ENCODE data around the gene UROC1. TPM values are rescaled to one million over a fixed set of nuclear protein-coding genes. Genes with fewer than 3 reads are reported as not detected.

The UROC1 gene
- total RNA-seq, 1 experiment from 2014 or later, result not detected

GRCh38 chr3:126512916-126513650 lies 4.5 kb downstream of the UROC1 start:
- TF ChIP-seq SIN3A (IDR thresholded peaks at IDR 0.05; ENCODE audit: low read depth) (no peak), SRF (IDR thresholded peaks at IDR 0.05; ENCODE audit: low read depth) (no peak), ZBTB33 (IDR thresholded peaks at IDR 0.05; ENCODE audit: extremely low read depth, insufficient replicate concordance, low read length) (no peak), JUND (IDR thresholded peaks at IDR 0.05) (no peak), MAX (IDR thresholded peaks at IDR 0.05) (no peak), POLR2A (IDR thresholded peaks at IDR 0.05; ENCODE audit: borderline replicate concordance, extremely low read depth, insufficient read depth, insufficient read length) (no peak), TCF7L2 (IDR thresholded peaks at IDR 0.05; ENCODE audit: borderline replicate concordance, extremely low read depth, insufficient read depth, insufficient read length) (no peak), ELF1 (IDR thresholded peaks at IDR 0.05; ENCODE audit: borderline replicate concordance, low read depth) (no peak), POLR2AphosphoS5 (IDR thresholded peaks at IDR 0.05; ENCODE audit: low read depth, low read length) (no peak)
- TF ChIP-seq, protein P1, sequence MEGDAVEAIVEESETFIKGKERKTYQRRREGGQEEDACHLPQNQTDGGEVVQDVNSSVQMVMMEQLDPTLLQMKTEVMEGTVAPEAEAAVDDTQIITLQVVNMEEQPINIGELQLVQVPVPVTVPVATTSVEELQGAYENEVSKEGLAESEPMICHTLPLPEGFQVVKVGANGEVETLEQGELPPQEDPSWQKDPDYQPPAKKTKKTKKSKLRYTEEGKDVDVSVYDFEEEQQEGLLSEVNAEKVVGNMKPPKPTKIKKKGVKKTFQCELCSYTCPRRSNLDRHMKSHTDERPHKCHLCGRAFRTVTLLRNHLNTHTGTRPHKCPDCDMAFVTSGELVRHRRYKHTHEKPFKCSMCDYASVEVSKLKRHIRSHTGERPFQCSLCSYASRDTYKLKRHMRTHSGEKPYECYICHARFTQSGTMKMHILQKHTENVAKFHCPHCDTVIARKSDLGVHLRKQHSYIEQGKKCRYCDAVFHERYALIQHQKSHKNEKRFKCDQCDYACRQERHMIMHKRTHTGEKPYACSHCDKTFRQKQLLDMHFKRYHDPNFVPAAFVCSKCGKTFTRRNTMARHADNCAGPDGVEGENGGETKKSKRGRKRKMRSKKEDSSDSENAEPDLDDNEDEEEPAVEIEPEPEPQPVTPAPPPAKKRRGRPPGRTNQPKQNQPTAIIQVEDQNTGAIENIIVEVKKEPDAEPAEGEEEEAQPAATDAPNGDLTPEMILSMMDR (IDR thresholded peaks at IDR 0.05 in 2 of 3, conservative IDR thresholded peaks at IDR 0.05 in 1 of 3; ENCODE audit: borderline replicate concordance in 1 of 3, insufficient read depth in 1 of 3, low read depth in 2 of 3, low read length in 2 of 3), result no peak
- no peak for ATAC-seq
- DNase-seq (ENCODE audit: low read depth, low spot score), result no peak
- Histone ChIP-seq H3K4me2 (ENCODE audit: low read length) (no peak overlapping the region), H3K9me2 (ENCODE audit: insufficient read depth) (no peaks in the 10 kb centered on the region), H3K79me2 (ENCODE audit: insufficient read depth, low read length) (no peaks in the 10 kb centered on the region), H3K27me3 (ENCODE audit: insufficient read depth, low read length) (no peaks in the 10 kb centered on the region), H4K20me1 (ENCODE audit: insufficient read depth) (no peaks in the 10 kb centered on the region), H3K4me3 (replicated peaks in 1 of 2; ENCODE audit: low read depth in 1 of 2, low read length in 2 of 2) (no peak overlapping the region), H3K36me3 (ENCODE audit: control insufficient read depth in 1 of 2, insufficient read depth in 2 of 2, low read length in 2 of 2) (no peaks in the 10 kb centered on the region), H3K27ac (ENCODE audit: low read depth, low read length) (no peak overlapping the region), H3K4me1 (ENCODE audit: control insufficient read depth in 1 of 2, insufficient read depth in 2 of 2, low read length in 2 of 2) (peaks cover 0 to 10% of the 10 kb centered on the region in 2 experiments; a peak in 2 of 4 replicates), H3K9ac (ENCODE audit: low read length) (no peak overlapping the region), H3K9me3 (ENCODE audit: control insufficient read depth in 1 of 2, insufficient read depth in 1 of 2, low read depth in 1 of 2, low read length in 2 of 2) (no peaks in the 10 kb centered on the region), H2AFZ (ENCODE audit: low read depth, low read length, poor library complexity, severe bottlenecking) (no peak overlapping the region)
- intact Hi-C loops (cut with micrococcal nuclease), result no loop called here
- ChIA-PET POLR2A (no interaction called here), CTCF (interaction anchor here (1.3 kb wide), 1 partner anchor 10 kb away, joined by 3 read pairs; no protein-coding TSS in a partner anchor), RAD21 (ENCODE audit: low non-redundant PET in 1 of 2, low total read pairs in 2 of 2, uncharacterized antibody in 2 of 2, unreplicated experiment in 2 of 2) (no interaction called here)
- no TSS peak for BruUV-seq (replicated peaks)

Measured in HCT116 (cell line).